ENCODE data around the gene ARHGEF4. TPM values are rescaled to one million over a fixed set of nuclear protein-coding genes. Genes with fewer than 3 reads are reported as not detected.

ARHGEF4 gene
- total RNA-seq, 4 donors from 2014 or later, result 108 to 378 (median 134) TPM

DNA sequence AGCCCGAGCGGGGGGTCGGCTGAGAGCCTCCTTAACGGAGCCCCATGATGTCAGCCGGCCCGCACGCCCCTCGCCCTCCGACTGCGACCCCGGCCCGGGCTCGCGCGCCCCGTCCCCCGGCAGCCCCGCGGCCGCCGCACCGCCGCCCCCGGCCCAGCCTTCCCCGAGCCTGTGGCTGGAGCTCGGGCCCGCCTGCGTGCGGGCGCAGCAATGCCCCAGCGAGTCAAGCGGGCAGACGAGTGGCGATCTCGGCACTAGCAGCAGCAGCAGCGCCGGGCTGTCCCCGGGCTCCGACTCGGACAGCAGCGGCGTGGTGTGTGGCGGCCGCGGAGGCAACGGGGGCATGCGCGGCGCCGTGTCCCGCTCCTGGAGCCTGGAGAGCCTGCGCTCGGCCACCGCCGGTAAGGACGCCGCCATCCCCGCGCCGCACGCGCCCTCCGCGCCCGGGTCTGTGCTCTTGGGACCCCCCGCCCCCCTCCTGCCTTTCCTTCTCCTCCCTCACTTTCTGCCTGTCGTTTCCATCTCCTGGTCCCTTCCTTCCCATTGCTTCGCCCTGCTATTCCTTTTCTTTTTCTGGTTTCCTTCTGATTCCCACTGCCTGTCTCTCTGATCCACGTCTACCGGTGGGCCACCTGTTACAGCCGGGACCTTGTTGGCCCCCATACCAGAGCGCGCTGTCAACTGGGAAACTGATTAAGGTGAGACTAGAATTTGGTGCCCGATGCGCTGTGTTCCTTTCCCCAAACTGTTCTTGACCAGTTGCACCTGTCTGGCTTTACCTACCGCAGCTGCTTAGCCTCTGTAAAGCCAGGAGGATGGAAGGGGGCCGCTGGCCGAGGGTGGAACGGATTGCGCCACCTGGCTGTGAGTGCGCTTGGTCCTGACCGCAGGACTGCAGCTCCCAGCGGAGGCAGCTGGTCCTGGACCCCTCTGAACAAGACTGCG, 127.4 kb downstream of the ARHGEF4 start:
- no peaks in the 10 kb centered on the region for H3K9me3 ChIP-seq
- 32% methylated on average over 28 of the region's 84 CpGs for WGBS
- peaks cover 44% of the 10 kb centered on the region for H3K27me3 ChIP-seq
- no peak for DNase-seq (ENCODE audit: low spot score in 2 of 2)
- H3K4me3 ChIP-seq, result peak overlapping the region; percentile 40
- peaks cover 10% of the 10 kb centered on the region for H3K4me1 ChIP-seq
- H3K27ac ChIP-seq, result no peak overlapping the region
- TF ChIP-seq POLR2A (IDR thresholded peaks at IDR 0.05) (no peak), POLR2AphosphoS5 (IDR thresholded peaks at IDR 0.05) (no peak), EP300 (IDR thresholded peaks at IDR 0.05) (no peak)
- TF ChIP-seq, protein P1, sequence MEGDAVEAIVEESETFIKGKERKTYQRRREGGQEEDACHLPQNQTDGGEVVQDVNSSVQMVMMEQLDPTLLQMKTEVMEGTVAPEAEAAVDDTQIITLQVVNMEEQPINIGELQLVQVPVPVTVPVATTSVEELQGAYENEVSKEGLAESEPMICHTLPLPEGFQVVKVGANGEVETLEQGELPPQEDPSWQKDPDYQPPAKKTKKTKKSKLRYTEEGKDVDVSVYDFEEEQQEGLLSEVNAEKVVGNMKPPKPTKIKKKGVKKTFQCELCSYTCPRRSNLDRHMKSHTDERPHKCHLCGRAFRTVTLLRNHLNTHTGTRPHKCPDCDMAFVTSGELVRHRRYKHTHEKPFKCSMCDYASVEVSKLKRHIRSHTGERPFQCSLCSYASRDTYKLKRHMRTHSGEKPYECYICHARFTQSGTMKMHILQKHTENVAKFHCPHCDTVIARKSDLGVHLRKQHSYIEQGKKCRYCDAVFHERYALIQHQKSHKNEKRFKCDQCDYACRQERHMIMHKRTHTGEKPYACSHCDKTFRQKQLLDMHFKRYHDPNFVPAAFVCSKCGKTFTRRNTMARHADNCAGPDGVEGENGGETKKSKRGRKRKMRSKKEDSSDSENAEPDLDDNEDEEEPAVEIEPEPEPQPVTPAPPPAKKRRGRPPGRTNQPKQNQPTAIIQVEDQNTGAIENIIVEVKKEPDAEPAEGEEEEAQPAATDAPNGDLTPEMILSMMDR (IDR thresholded peaks at IDR 0.05), result no peak
- no peaks in the 10 kb centered on the region for H3K36me3 ChIP-seq

DNA sequence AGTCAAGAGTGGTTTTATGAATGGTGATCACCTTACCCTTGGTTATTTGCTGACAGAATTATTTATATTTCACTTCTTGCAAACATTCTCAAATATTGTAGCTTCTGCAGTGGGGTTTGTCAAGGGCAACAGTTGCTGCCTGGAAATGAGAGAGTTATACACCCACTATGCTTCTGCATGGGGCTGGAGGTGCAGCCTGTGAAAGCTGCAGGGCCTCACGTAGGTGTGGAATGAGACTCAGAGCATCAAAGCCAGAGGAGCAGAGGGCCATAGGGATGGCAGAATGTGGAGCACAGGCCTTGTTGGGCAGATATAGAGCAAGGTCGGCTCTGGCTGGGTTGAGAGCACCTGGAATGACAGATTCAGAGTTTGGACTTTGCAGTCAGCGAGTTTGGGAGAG, 128.2 kb downstream of the ARHGEF4 start:
- Histone ChIP-seq H3K36me3 (no peaks in the 10 kb centered on the region), H3K4me1 (peaks cover 10% of the 10 kb centered on the region), H3K27me3 (peaks cover 44% of the 10 kb centered on the region), H3K9me3 (no peaks in the 10 kb centered on the region), H3K4me3 (no peak overlapping the region), H3K27ac (no peak overlapping the region)
- WGBS, result 86% methylated on average over 3 of the region's 3 CpGs
- TF ChIP-seq EP300 (IDR thresholded peaks at IDR 0.05) (no peak), POLR2AphosphoS5 (IDR thresholded peaks at IDR 0.05) (no peak), POLR2A (IDR thresholded peaks at IDR 0.05) (no peak)
- TF ChIP-seq, protein P1 (IDR thresholded peaks at IDR 0.05), result no peak
- DNase-seq (ENCODE audit: low spot score in 2 of 2), result no peak

DNA sequence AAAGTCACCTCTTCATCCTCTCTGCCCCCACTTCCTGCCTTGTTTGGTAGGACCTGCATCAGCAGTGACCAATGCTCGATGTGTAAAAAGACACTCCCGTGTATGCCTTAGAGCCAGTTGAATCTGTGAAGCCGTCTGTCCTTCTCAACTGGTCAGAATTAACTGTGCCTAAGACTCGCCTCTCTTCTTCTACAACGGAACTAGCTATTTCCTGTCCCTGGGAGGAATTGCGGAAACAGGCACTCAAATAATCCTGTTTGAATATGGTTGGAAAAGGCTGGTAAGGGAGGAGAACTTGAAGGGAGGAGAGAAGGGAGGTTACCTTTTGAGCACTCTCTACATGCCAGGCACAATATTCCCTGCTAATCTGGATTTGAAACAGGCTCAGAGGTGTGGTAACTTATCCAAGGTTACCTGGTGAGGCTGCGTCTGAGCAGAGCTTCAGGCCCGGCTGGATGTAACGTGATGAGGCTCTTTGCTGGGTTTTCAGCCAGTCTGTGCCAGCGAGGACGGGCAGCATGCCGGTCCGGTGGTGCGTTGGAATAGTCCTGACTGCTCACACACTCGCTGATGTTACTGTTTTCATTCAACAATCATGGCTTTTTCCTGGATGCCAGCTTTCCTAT, 129.5 kb downstream of the ARHGEF4 start:
- no peaks in the 10 kb centered on the region for H3K9me3 ChIP-seq

DNA sequence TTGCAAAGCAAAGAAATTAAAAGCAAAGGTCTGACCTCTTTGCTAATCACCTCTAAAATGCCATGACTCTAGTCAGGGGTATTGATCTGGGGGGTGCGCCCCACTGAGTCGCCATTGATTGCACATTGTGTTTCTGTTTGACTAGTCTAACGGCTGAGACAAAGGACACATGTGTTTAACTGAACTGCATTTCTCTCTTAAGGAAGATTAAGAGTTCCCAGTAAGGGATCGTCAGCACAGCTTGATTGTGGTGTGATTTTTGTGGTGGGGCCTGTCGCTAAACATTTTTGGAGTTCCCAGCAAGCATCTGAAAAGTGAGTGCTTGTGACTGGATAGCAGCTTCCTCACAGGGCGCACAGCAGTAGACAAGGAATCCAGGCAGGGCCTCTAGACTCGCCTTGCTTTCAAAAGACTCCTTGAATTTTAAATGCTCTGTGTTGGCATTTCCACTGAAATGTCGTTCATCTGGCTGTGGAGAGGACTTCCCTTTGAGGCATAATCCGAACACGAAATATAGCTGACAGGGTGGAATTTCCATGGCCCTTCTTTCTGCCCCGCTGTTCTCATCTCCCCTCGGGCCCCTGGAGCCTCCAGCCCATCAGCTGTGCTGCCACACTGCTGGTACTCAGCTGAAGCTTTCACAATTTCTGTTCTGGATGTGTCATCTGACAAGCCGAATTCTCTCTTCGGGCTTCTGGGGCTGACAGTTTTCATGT, 130.2 kb downstream of the ARHGEF4 start:
- Histone ChIP-seq H3K27me3 (peaks cover 34% of the 10 kb centered on the region), H3K9me3 (no peaks in the 10 kb centered on the region), H3K27ac (no peak overlapping the region), H3K36me3 (no peaks in the 10 kb centered on the region), H3K4me1 (peaks cover 10% of the 10 kb centered on the region), H3K4me3 (no peak overlapping the region)
- no peak for DNase-seq (ENCODE audit: low spot score in 2 of 2)
- 81% methylated on average over 14 of the region's 14 CpGs for WGBS
- TF ChIP-seq, protein P1 (IDR thresholded peaks at IDR 0.05), result no peak
- TF ChIP-seq POLR2A (IDR thresholded peaks at IDR 0.05), result no peak

More for the DNA sequence above, 129.5 kb downstream of the ARHGEF4 start:
- no peak for DNase-seq (ENCODE audit: low spot score in 2 of 2)
- Histone ChIP-seq H3K4me3 (no peak overlapping the region), H3K4me1 (peaks cover 10% of the 10 kb centered on the region), H3K27ac (no peak overlapping the region), H3K27me3 (peaks cover 41% of the 10 kb centered on the region), H3K36me3 (no peaks in the 10 kb centered on the region)
- WGBS, result 77% methylated on average over 15 of the region's 15 CpGs
- TF ChIP-seq EP300 (IDR thresholded peaks at IDR 0.05), result no peak
- TF ChIP-seq POLR2AphosphoS5 (IDR thresholded peaks at IDR 0.05), result no peak
- no peak for TF ChIP-seq POLR2A (IDR thresholded peaks at IDR 0.05)
- TF ChIP-seq, protein P1 (IDR thresholded peaks at IDR 0.05), result no peak

All from suprapubic skin (tissue), 4 donors.